Gastrocnemius medialis (tissue), 4 donors: Measurements from ENCODE around the gene MED19. TPM values are rescaled to one million over a fixed set of nuclear protein-coding genes. Genes with fewer than 3 reads are reported as not detected.

Experiments used
- ATAC-seq, 2 donors: fragments of 150-250 bp; one replicate each; pipeline ENCODE4 v1.9.1; 2016
- DNase-seq, 2 donors: peaks; one replicate each; pipeline ENCODE4 v3.0.0-alpha.2; 2019
- H3K27ac ChIP-seq, 4 donors: fragments of 200-600 bp; sonication (generic); 1 replicate in 1 of 4; 2 replicates in 3 of 4; pipeline ENCODE4 v1.5.1; 2016 to 2018; ENCODE audit warnings: mild to moderate bottlenecking in 2 of 4, moderate library complexity in 1 of 4
- H3K27me3 ChIP-seq, 3 donors: fragments of 200-600 bp; sonication (generic) in 2 of 3; 1 replicate in 1 of 3; 2 replicates in 2 of 3; pipeline versions ENCODE4 v1.5.1 to v1.6.0; 2016 to 2019; ENCODE audit warnings: mild to moderate bottlenecking in 1 of 3, moderate library complexity in 1 of 3
- H3K36me3 ChIP-seq, 2 donors: fragments of 200-600 bp; sonication (generic) in 1 of 2; one replicate each; pipeline ENCODE4 v1.5.1; 2017 to 2018
- H3K4me1 ChIP-seq, 2 donors: fragments of 200-600 bp; sonication (generic) in 1 of 2; one replicate each; pipeline ENCODE4 v1.5.1; 2016 to 2017; ENCODE audit warnings: mild to moderate bottlenecking in 2 of 2
- H3K4me3 ChIP-seq, 4 donors: fragments of 200-600 bp; sonication (generic) in 3 of 4; 1 replicate in 1 of 4; 2 replicates in 3 of 4; pipeline ENCODE4 v1.5.1; 2016 to 2019; ENCODE audit warnings: mild to moderate bottlenecking in 2 of 4
- H3K9me3 ChIP-seq, 3 donors: fragments of 200-600 bp; sonication (generic) in 2 of 3; 1 replicate in 1 of 3; 2 replicates in 2 of 3; pipeline ENCODE4 v1.5.1; 2016 to 2019
- POLR2A ChIP-seq, 2 donors: fragments of 450-650 bp; IDR thresholded peaks; one replicate each; pipeline ENCODE4 v1.6.1; 2017; ENCODE audit warnings: antibody characterized with exemption in 2 of 2, mild to moderate bottlenecking in 2 of 2, moderate library complexity in 2 of 2
- in situ Hi-C, 4 donors: fragments of 200-750 bp; cut with MboI; loops; one replicate each; pipeline versions ENCODE4 v1.15.0 to v1.8.0; 2017; ENCODE audit warnings: low sequenced_read_pairs in 4 of 4
- intact Hi-C: fragments of 100-400 bp; cut with DNase I; formaldehyde crosslinking; loops from one replicate; pipeline ENCODE4 v1.15.1; 2023; ENCODE audit warnings: low total_unique reads
- total RNA-seq, 4 donors: library from RNA; depleted of rRNA; stranded (reverse); fragments of >200 nt; gene quantifications; one replicate each; pipeline versions ENCODE4 v1.1.0 to v1.2.3, GENCODE V29; 2016
- TF ChIP-seq, protein P1 (sequence below), 5 experiments: fragments of 450-650 bp in 3 of 5; fragments of 200-600 bp in 2 of 5; sonication (generic) in 2 of 5; IDR thresholded peaks in 4 of 5; conservative IDR thresholded peaks in 1 of 5; 1 replicate in 4 of 5; 2 replicates in 1 of 5; pipeline ENCODE4 v1.5.1; 2016 to 2019; ENCODE audit warnings: antibody characterized with exemption in 5 of 5, mild to moderate bottlenecking in 3 of 5, moderate library complexity in 3 of 5

The MED19 gene
- total RNA-seq, 4 donors from 2014 or later = 8.3 to 13.1 (median 10.4) TPM

DNA sequence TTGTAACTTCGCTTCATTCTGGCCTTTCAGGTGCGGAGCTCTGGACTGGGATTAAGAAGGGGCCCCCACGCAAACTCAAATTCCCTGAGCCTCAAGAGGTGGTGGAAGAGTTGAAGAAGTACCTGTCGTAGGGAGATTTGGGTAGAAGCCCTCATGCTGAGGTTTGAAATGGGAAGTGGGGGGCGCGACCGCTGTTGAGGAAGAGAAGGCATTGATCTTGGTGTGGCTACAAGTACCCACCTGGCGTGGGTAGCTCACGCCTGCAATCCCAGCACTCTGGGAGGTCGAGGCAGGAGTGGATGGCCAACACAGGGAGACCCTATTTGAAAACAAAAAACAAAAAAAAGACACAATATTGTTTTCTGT is 30.1 kb upstream of the MED19 start:
- in situ Hi-C loops = loop anchor here in 1 of 4 donors (10.0 kb wide), 1 partner anchor 63 kb away; no protein-coding TSS in a partner anchor
- H3K27me3 ChIP-seq = no peaks in the 10 kb centered on the region
- ATAC-seq (no peak), DNase-seq (no peak)
- H3K4me3 ChIP-seq = peak overlapping the region; percentile 77 to 100 (median 90)
- TF ChIP-seq POLR2A (IDR thresholded peaks at IDR 0.05) = no peak
- TF ChIP-seq, protein P1, sequence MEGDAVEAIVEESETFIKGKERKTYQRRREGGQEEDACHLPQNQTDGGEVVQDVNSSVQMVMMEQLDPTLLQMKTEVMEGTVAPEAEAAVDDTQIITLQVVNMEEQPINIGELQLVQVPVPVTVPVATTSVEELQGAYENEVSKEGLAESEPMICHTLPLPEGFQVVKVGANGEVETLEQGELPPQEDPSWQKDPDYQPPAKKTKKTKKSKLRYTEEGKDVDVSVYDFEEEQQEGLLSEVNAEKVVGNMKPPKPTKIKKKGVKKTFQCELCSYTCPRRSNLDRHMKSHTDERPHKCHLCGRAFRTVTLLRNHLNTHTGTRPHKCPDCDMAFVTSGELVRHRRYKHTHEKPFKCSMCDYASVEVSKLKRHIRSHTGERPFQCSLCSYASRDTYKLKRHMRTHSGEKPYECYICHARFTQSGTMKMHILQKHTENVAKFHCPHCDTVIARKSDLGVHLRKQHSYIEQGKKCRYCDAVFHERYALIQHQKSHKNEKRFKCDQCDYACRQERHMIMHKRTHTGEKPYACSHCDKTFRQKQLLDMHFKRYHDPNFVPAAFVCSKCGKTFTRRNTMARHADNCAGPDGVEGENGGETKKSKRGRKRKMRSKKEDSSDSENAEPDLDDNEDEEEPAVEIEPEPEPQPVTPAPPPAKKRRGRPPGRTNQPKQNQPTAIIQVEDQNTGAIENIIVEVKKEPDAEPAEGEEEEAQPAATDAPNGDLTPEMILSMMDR (IDR thresholded peaks at IDR 0.05 in 4 of 5, conservative IDR thresholded peaks at IDR 0.05 in 1 of 5) = no peak
- H3K36me3 ChIP-seq = peaks cover 0 to 34% of the 10 kb centered on the region in 2 donors
- no peaks in the 10 kb centered on the region for H3K9me3 ChIP-seq
- peak overlapping the region; percentile 94 to 99 (median 98) for H3K27ac ChIP-seq
- H3K4me1 ChIP-seq = peaks cover 15 to 17% of the 10 kb centered on the region in 2 donors
- intact Hi-C loops = loop anchor here (5.0 to 10.0 kb wide), 2 partner anchors 60 to 417 kb away; partner anchors contain the start of gene TNKS1BP1

- Histone ChIP-seq H3K27ac (peak within 1 kb of the TSS; percentile 94 to 99 (median 98)), H3K4me3 (peak within 1 kb of the TSS; percentile 77 to 100 (median 90)), H3K36me3 (peaks cover 0 to 34% of the 10 kb centered on the region in 2 donors), H3K4me1 (peaks cover 15 to 17% of the 10 kb centered on the region in 2 donors), H3K9me3 (no peaks in the 10 kb centered on the region), H3K27me3 (no peaks in the 10 kb centered on the region)
- ATAC-seq (peak; percentile 95 to 97), DNase-seq (peak; percentile 95 to 96)
- intact Hi-C loops = loop anchor here (1.0 to 10.0 kb wide), 5 partner anchors 21 to 417 kb away; partner anchors contain the start of genes MED19, TMX2 and TNKS1BP1
- in situ Hi-C loops = loop anchor here in 1 of 4 donors (10.0 kb wide), 1 partner anchor 63 kb away; no protein-coding TSS in a partner anchor
- TF ChIP-seq, protein P1 (IDR thresholded peaks at IDR 0.05 in 4 of 5, conservative IDR thresholded peaks at IDR 0.05 in 1 of 5) = no peak
- TF ChIP-seq POLR2A (IDR thresholded peaks at IDR 0.05) = peak; percentile 84
Observed at GRCh38 chr11:57741132-57742086, 29.4 kb upstream of the MED19 start, which contains the start of gene SELENOH. Gene SELENOH, plus strand, starts transcription at chr11:57741491. Its CDS starts 105 bp downstream, at chr11:57741596.

DNA sequence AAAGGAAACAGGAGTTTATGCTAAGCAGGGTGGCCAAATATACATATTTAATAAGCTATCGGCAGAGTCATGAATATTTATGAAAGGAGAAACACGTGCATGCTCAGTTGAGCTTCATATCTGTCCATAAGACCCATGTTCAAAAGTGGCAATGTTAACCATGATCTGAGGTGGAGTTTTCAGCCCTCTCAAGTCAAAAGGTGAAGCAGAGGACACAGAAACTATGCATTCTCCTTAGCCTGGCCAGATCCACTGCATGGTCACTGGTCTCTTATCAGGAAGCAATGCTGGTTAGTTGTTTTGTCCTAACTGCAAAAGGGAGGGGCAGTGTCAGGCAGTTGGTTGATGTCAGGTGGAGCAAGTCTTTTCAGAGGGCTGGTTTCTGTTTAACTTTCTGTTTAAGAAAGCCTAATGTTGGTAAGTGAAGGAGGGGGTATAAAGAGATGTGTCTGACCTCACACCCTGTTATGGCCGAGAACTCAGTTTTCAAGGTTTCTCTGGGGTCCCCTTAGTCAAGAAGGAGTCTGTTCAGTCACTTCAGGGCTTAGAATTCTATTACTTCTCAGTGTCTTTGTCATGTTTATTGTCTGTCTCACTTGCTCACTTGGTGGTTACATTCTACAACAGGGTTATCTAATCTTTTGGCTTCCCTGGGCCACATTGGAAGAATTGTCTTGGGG is 23.7 kb upstream of the MED19 start:
- no peak for TF ChIP-seq POLR2A (IDR thresholded peaks at IDR 0.05)
- TF ChIP-seq, protein P1 (IDR thresholded peaks at IDR 0.05 in 4 of 5, conservative IDR thresholded peaks at IDR 0.05 in 1 of 5) = no peak
- no peak overlapping the region for H3K4me3 ChIP-seq
- no peaks in the 10 kb centered on the region for H3K9me3 ChIP-seq
- peaks cover 0 to 3% of the 10 kb centered on the region in 2 donors for H3K4me1 ChIP-seq
- H3K27ac ChIP-seq = no peak overlapping the region
- intact Hi-C loops = no loop called here
- H3K36me3 ChIP-seq = peaks cover 0 to 17% of the 10 kb centered on the region in 2 donors
- ATAC-seq (no peak), DNase-seq (no peak)
- in situ Hi-C loops = no loop called here
- H3K27me3 ChIP-seq = no peaks in the 10 kb centered on the region

GRCh38 chr11:57732661-57733060 is 20.6 kb upstream of the MED19 start:
- DNase-seq = no peak
- intact Hi-C loops (no loop called here), in situ Hi-C loops (no loop called here)
- no peaks in the 10 kb centered on the region for H3K36me3 ChIP-seq
- no peak overlapping the region for H3K4me3 ChIP-seq
- no peaks in the 10 kb centered on the region for H3K27me3 ChIP-seq
- ATAC-seq = no peak
- TF ChIP-seq, protein P1 (IDR thresholded peaks at IDR 0.05 in 4 of 5, conservative IDR thresholded peaks at IDR 0.05 in 1 of 5) = no peak
- TF ChIP-seq POLR2A (IDR thresholded peaks at IDR 0.05) = no peak
- no peak overlapping the region for H3K27ac ChIP-seq
- no peaks in the 10 kb centered on the region for H3K9me3 ChIP-seq
- no peaks in the 10 kb centered on the region for H3K4me1 ChIP-seq
